Measurements from ENCODE around the gene RBFOX2.
"Not testable (repeated sequence)": the region's sequence is repeated elsewhere in the genome, so short reads cannot be mapped to it uniquely, and the experiment has no call there.

Gene RBFOX2

GRCh38 chr22:36039125-36039524 lies 10.5 kb upstream of the RBFOX2 start:
- no peak for DNase-seq

- no peak for DNase-seq
Measured at GRCh38 chr22:36037102-36037758, 8.6 kb upstream of the RBFOX2 start.

DNA sequence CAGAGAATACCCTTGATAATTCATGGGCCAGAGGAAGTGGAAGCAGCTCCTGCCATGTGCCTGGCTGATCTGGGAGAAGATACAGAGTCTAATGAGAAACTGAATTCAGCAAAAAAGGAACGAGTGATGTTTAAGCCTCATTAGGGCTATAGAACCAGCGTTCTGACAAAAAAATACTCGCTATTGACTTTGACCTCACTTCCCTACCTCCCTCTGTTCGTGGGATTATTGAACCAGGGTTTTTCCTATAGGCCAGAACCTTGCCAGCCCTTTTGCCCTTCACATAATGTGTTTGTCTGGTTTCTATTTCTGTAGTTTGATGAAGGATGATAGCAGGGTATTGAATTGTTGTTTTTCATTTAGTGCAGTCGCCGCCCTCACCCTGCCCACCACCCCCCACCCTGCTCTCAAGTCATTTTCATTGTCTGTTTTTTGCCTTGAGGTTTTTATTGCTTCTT lies 7.6 kb upstream of the RBFOX2 start:
- no peak for DNase-seq

GRCh38 chr22:36032611-36033010 lies 4.0 kb upstream of the RBFOX2 start:
- no peak for DNase-seq

- DNase-seq = no peak
Measured at GRCh38 chr22:36029406-36029755, 757 bp upstream of the RBFOX2 start.

DNA sequence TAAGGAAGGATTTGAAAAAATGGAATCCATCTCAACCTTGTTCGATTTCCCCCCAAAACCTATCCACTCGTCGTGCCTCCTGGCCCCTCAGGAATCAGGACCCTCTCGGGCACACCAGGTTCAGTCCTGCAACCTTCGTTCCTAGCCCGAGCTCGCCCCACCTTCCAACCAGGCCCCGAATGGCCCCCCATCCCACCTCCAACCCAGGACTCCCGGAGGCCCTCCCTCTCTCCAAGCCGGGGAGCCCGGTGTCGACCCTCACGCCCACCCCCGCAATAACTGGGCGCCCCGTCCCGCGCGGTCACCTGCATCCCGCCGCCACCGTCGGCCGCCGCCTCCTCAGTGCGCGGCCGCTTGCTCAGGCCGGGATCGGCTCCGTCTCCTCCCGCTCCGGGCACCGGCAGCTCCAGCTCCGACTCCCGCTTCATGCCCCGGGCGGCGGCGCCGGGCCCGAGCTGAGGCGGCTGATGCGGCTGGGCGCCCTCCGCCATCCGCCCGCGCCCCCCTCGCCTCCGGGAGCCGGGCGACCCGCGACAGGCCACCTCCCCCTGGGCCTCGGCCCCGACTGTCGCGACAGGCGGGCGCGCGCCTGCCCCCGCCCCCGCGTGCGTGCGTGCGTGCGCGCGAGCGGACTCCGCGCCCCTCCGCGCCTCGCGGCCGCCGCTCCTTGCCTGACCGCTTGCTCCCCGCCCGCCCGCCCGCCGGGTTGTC lies 534 bp downstream of the RBFOX2 start:
- DNase-seq = no peak

GRCh38 chr22:36027579-36027934 lies 1.1 kb downstream of the RBFOX2 start:
- DNase-seq = no peak

GRCh38 chr22:36026741-36027140 lies 1.9 kb downstream of the RBFOX2 start:
- DNase-seq = peak; percentile 52

DNA sequence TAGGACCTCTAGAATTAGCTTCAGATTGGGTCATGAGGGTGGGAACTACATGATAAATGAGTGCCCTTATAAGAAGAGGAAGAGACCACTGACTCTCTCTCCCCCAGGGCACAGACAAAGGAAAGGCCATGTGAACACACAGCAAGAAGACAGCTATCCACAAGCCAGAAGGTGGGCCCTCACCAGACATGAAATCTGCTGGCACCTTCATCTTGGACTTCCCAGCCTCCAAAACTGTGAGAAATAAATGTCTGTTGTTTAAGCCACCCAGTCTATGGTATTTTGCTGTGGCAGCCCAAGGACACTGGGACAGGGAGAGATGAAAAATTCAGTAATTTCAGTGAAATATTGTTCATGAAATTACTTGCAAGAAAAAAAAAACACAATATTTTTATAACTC lies 5.9 kb downstream of the RBFOX2 start:
- no peak for DNase-seq

GRCh38 chr22:36022162-36022561 lies 6.5 kb downstream of the RBFOX2 start:
- peak; percentile 76 for DNase-seq

DNA sequence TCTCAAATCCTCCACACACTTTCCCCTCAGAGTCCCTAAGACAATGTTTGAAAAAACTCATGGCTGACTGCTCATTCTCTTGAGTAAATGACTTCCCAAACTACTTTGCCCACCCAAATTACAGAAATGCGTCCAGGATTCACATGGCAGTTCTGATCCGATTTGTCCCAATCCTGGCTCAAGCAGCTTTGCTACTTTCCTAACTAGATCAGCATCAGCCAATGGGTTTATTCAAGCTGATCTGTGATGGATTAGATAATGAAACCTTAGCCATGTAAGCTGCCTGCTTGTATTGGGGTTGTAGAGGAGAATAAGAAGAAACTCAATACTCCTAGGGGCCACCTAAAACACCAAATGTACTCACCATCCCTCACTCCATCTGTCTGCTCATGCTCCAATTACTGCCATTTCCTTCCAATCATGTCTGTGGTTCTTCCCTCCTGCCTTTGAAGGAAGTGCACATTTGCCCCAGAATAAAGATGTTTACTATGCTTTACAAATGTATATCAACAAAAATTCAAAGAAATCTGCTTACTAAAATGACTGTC lies 6.9 kb downstream of the RBFOX2 start:
- no peak for DNase-seq

DNA sequence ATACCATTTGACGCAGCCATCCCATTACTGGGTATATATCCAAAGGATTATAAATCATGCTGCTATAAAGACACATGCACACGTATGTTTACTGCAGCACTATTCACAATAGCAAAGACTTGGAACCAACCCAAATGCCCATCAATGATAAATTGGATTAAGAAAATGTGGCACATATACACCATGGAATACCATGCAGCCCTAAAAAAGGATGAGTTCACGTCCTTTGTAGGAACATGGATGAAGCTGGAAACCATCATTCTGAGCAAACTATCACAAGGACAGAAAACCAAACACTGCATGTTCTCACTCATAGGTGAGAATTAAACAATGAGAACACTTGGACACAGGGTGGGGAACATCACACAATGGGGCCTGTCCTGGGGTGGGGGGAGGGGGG lies 7.8 kb downstream of the RBFOX2 start:
- DNase-seq = not testable (repeated sequence)

GRCh38 chr22:36017651-36018091 lies 11.0 kb downstream of the RBFOX2 start:
- DNase-seq = no peak

- DNase-seq = peak; percentile 55
Measured at GRCh38 chr22:36016684-36017083, 11.9 kb downstream of the RBFOX2 start.

DNA sequence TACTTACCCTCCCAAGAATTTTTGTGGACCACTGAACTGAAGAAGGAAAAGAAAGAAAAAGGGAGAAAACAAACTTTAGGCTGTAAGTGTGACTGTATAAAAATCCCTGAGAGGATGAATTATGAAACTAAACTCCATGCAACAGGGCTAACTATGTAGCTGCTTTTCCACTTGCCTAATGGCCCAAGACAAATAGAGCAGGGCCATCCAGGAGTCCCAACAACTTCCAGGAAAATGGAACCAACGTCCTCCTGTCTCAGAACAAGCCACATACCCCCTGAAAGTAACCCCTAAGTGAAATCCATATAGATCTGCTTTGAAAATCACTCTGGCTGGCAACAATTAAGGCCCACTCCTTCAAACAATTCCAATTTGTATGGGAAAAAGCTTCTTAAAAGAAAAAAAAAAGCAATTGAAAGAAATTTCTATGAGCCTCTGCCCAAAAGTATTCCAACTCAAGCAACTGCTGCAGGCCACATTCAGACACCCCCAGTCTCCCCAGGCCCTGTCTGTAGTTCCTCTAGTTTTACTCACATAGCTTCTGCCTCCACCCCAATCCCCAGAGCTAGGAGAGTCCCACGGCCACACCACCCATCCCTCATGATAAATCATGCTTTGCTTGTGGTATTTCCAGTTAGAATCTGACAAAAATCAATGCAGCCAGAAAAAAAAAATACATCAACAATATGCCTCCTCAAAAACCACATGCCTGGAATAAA lies 12.7 kb downstream of the RBFOX2 start:
- DNase-seq = peak; percentile 65

GRCh38 chr22:36015155-36015810 lies 13.3 kb downstream of the RBFOX2 start:
- no peak for DNase-seq

DNA sequence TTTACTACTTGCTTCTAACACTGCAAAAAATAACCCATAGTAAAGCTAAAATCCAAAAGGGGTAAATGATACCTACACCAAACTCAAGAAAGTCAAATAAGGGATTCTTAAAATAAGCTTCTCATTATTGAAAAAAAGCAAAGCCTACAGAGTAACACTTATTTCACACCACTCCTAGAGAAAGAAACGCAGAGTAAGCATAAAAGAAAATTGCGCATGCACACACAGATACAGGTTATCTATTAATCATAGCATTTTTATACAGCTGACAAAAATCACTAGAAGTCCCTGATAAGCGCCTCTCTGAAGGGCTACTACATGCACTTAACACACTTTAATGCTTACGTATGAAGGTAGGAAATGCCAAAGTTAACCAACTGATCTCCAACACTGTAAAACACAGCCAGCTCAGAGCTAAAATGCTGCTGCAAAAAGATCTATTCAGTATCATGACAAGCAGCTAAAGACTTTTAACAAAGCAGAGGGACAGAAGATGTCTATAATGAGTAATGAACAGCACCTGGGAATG lies 14.0 kb downstream of the RBFOX2 start:
- DNase-seq = no peak

GRCh38 chr22:36012332-36012731 lies 16.3 kb downstream of the RBFOX2 start:
- DNase-seq = no peak

DNA sequence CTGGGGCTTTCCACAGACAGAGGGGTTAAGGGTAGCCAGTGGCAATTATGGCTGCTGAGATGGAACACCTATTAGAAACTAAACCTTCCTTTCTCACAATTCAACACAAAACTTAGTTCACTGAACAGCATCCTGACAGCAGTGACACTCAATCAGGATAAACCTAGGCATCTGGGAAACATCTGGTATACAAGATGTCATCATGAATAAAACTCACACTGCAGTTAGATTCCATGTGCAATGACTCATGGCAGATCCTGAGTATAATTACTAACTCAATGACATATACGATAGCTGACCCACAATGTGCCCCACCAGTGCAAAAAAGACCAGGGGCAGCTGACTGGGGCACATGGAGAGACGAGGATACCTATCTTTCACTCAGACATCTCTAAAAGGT lies 17.7 kb downstream of the RBFOX2 start:
- peak; percentile 90 for DNase-seq

- DNase-seq = no peak
Measured at GRCh38 chr22:36010090-36010489, 18.5 kb downstream of the RBFOX2 start.

- DNase-seq = peak; percentile 47
Measured at GRCh38 chr22:36009085-36009484, 19.5 kb downstream of the RBFOX2 start.

DNA sequence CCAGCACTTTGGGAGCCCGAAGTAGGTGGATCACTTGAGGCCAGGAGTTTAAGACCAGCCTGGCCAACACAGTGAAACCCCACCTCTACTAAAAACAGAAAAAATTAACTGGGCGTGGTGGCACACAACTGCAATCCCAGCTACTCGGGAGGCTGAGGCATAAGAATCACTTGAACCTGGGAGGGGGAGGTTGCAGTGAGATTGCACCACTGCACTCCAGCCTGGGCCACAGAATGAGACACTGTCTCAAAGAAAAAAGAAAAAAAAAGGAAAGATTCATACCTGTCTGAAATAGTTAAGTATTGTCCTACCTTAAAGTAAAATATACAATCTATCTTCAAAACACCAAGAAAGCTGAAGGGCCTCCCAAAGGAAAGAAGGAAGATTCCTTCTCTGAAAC lies 20.1 kb downstream of the RBFOX2 start:
- DNase-seq = no peak

GRCh38 chr22:36008131-36008530 lies 20.5 kb downstream of the RBFOX2 start:
- DNase-seq = no peak
